H1 (cell line): Measurements from ENCODE around the gene POLR3K. TPM values are rescaled to one million over a fixed set of nuclear protein-coding genes. Genes with fewer than 3 reads are reported as not detected.
A peak's percentile ranks its signal among the peaks of the same experiment; 100 is the strongest.

Source experiments
- CTCF ChIA-PET: fragments of 300-600 bp; sonication (Branson Sonifier 250); formaldehyde crosslinking; loops from one replicate; lab custom pipeline; 2021; ENCODE audit not compliant: partially characterized antibody; lab: Charles Lee
- POLR2A ChIA-PET: fragments of 300-600 bp; sonication (Branson Sonifier 250); formaldehyde crosslinking; loops from one replicate; lab custom pipeline; 2021; ENCODE audit warnings: inconsistent platforms; ENCODE audit not compliant: partially characterized antibody; lab: Charles Lee
- DNase-seq, 2 experiments: peaks; one replicate each; pipeline versions ENCODE4 v3.0.0 to v3.0.0-alpha.2; 2010 to 2022; ENCODE audit warnings: low spot score in 2 of 2, low read depth in 1 of 2, mixed read lengths in 1 of 2
- FAIRE-seq: peaks from 2 replicates; lab custom pipeline; 2011; peaks lifted over from hg19 to GRCh38; lab: Jason Lieb, UNC
- H2AFZ ChIP-seq: 2 replicates; pipeline ENCODE4 v1.8.1; 2012; ENCODE audit warnings: low read length, inconsistent platforms
- H2AK5ac ChIP-seq: 2 replicates; pipeline ENCODE4 v1.6.1; 2013; ENCODE audit warnings: low read depth, low read length
- H2BK120ac ChIP-seq: replicated peaks from 2 replicates; pipeline ENCODE3; 2013; ENCODE audit warnings: low read depth, low read length, inconsistent platforms
- H2BK12ac ChIP-seq: 2 replicates; pipeline ENCODE4 v1.6.1; 2013; ENCODE audit warnings: low read depth, low read length
- H2BK15ac ChIP-seq: 2 replicates; pipeline ENCODE4 v1.6.1; 2013; ENCODE audit warnings: low read length
- H2BK20ac ChIP-seq: 2 replicates; pipeline ENCODE4 v1.6.1; 2013; ENCODE audit warnings: low read length
- H2BK5ac ChIP-seq: 2 replicates; pipeline ENCODE4 v1.6.1; 2013; ENCODE audit warnings: low read depth, low read length
- H3K14ac ChIP-seq: 2 replicates; pipeline ENCODE4 v1.6.1; 2013; ENCODE audit warnings: inconsistent platforms; ENCODE audit not compliant: insufficient read length
- H3K18ac ChIP-seq: 2 replicates; pipeline ENCODE4 v1.6.1; 2013; ENCODE audit warnings: low read length; ENCODE audit errors: extremely low read depth
- H3K23ac ChIP-seq: 2 replicates; pipeline ENCODE4 v1.6.1; 2013; ENCODE audit warnings: inconsistent platforms; ENCODE audit not compliant: insufficient read length
- H3K23me2 ChIP-seq: 2 replicates; pipeline ENCODE4 v1.6.1; 2013; ENCODE audit warnings: low read depth, low read length
- H3K27ac ChIP-seq: 2 replicates; pipeline ENCODE4 v1.6.1; 2011; ENCODE audit warnings: low read depth, low read length, inconsistent platforms
- H3K27me3 ChIP-seq, 4 experiments: replicated peaks in 1 of 4; 1 replicate in 1 of 4; 2 replicates in 3 of 4; pipeline versions ENCODE4 v1.6.1 to v1.8.1; 2011 to 2013; ENCODE audit warnings: low read length in 3 of 4, mild to moderate bottlenecking in 3 of 4, inconsistent platforms in 2 of 4, mixed read lengths in 2 of 4, moderate library complexity in 1 of 4; ENCODE audit not compliant: control insufficient read depth in 3 of 4, insufficient read depth in 3 of 4; ENCODE audit errors: extremely low read depth in 1 of 4
- H3K36me3 ChIP-seq, 4 experiments: 2 replicates each; pipeline versions ENCODE4 v1.6.1 to v1.8.1; 2011 to 2013; ENCODE audit warnings: mild to moderate bottlenecking in 4 of 4, low read length in 3 of 4, moderate library complexity in 2 of 4, control low read depth in 1 of 4, inconsistent platforms in 1 of 4; ENCODE audit not compliant: insufficient read depth in 4 of 4, control insufficient read depth in 2 of 4
- H3K4ac ChIP-seq: replicated peaks from 2 replicates; pipeline ENCODE3; 2013; ENCODE audit warnings: low read length, low read depth, mixed read lengths, inconsistent platforms; ENCODE audit not compliant: insufficient read length
- H3K4me1 ChIP-seq, 4 experiments: replicated peaks in 1 of 4; 1 replicate in 1 of 4; 2 replicates in 3 of 4; pipeline versions ENCODE4 v1.6.1 to v1.8.1; 2011 to 2013; ENCODE audit warnings: low read length in 3 of 4, inconsistent platforms in 2 of 4, mixed read lengths in 1 of 4; ENCODE audit not compliant: insufficient read depth in 4 of 4, control insufficient read depth in 3 of 4
- H3K4me2 ChIP-seq, 2 experiments: 2 replicates each; pipeline versions ENCODE4 v1.6.1 to v1.8.1; 2011 to 2013; ENCODE audit warnings: low read depth in 2 of 2, low read length in 2 of 2, control low read depth in 1 of 2, inconsistent platforms in 1 of 2, mild to moderate bottlenecking in 1 of 2; ENCODE audit not compliant: insufficient read depth in 1 of 2
- H3K4me3 ChIP-seq, 4 experiments: fragments of 200-600, 300-600 bp in 1 of 4; sonication (generic), shearing (Covaris generic), sonication (Bioruptor Twin) in 1 of 4; 2 replicates each; pipeline versions ENCODE4 v1.5.1 to v1.8.1; 2011 to 2016; ENCODE audit warnings: low read length in 4 of 4, low read depth in 3 of 4, control low read depth in 2 of 4, inconsistent platforms in 2 of 4, mild to moderate bottlenecking in 2 of 4, mixed read lengths in 1 of 4, moderate library complexity in 1 of 4; ENCODE audit not compliant: insufficient read depth in 2 of 4; ENCODE audit errors: extremely low read depth in 1 of 4
- H3K56ac ChIP-seq: replicated peaks from 2 replicates; pipeline ENCODE3; 2013; ENCODE audit warnings: low read depth, mild to moderate bottlenecking, mixed read lengths, low read length, inconsistent platforms; ENCODE audit not compliant: insufficient read length
- H3K79me1 ChIP-seq: 2 replicates; pipeline ENCODE4 v1.6.1; 2013; ENCODE audit warnings: low read depth, low read length, control low read depth
- H3K79me2 ChIP-seq, 2 experiments: 2 replicates each; pipeline versions ENCODE4 v1.6.1 to v1.8.1; 2012 to 2013; ENCODE audit warnings: low read length in 2 of 2, mild to moderate bottlenecking in 2 of 2, inconsistent platforms in 1 of 2; ENCODE audit not compliant: insufficient read depth in 2 of 2, control insufficient read depth in 1 of 2
- H3K9ac ChIP-seq, 4 experiments: replicated peaks in 1 of 4; 1 replicate in 1 of 4; 2 replicates in 3 of 4; pipeline versions ENCODE4 v1.6.1 to v1.8.1; 2011 to 2013; ENCODE audit warnings: low read depth in 3 of 4, low read length in 3 of 4, control low read depth in 2 of 4, mild to moderate bottlenecking in 2 of 4, moderate library complexity in 2 of 4, inconsistent platforms in 1 of 4; ENCODE audit errors: extremely low read depth in 1 of 4
- H3K9me3 ChIP-seq, 2 experiments: 2 replicates each; pipeline versions ENCODE4 v1.6.1 to v1.8.1; 2012 to 2013; ENCODE audit warnings: mild to moderate bottlenecking in 2 of 2, moderate library complexity in 2 of 2, control low read depth in 1 of 2, inconsistent platforms in 1 of 2, low read depth in 1 of 2, low read length in 1 of 2, mixed read lengths in 1 of 2; ENCODE audit not compliant: insufficient read depth in 2 of 2
- H4K20me1 ChIP-seq, 2 experiments: replicated peaks in 1 of 2; 2 replicates each; pipeline versions ENCODE3 to v1.8.1; 2011 to 2013; ENCODE audit warnings: inconsistent platforms in 2 of 2, low read length in 2 of 2, mild to moderate bottlenecking in 1 of 2; ENCODE audit not compliant: insufficient read depth in 2 of 2, control insufficient read depth in 1 of 2
- H4K5ac ChIP-seq: 2 replicates; pipeline ENCODE4 v1.6.1; 2013; ENCODE audit warnings: low read length, low read depth, mixed read lengths, inconsistent platforms; ENCODE audit not compliant: insufficient read length
- H4K8ac ChIP-seq: 2 replicates; pipeline ENCODE4 v1.8.0; 2013; ENCODE audit warnings: mild to moderate bottlenecking, moderate library complexity, low read length, inconsistent platforms; ENCODE audit not compliant: insufficient read depth; ENCODE audit errors: extremely low read depth
- H4K91ac ChIP-seq: replicated peaks from 2 replicates; pipeline ENCODE3; 2013; ENCODE audit warnings: low read length, mixed read lengths, inconsistent platforms; ENCODE audit not compliant: insufficient read length
- CHD1 ChIP-seq: IDR thresholded peaks from 2 replicates; pipeline ENCODE4 v1.6.1; 2012; ENCODE audit warnings: low read depth, low read length, improper control_type of control experiment
- EZH2 ChIP-seq: fragments of 200-600 bp; sonication (generic); IDR thresholded peaks from 2 replicates; pipeline ENCODE4 v1.7.1; 2012; ENCODE audit warnings: low read depth, mild to moderate bottlenecking, moderate library complexity, low read length, inconsistent platforms; ENCODE audit not compliant: severe bottlenecking
- HDAC6 ChIP-seq: IDR thresholded peaks from one replicate; pipeline ENCODE4 v1.7.1; 2012; ENCODE audit warnings: low read depth, mild to moderate bottlenecking, inconsistent platforms, low read length, moderate library complexity
- MAX ChIP-seq: IDR thresholded peaks from 2 replicates; pipeline ENCODE4 v1.6.1; 2012; ENCODE audit warnings: inconsistent platforms
- POLR2AphosphoS5 ChIP-seq: IDR thresholded peaks from 2 replicates; pipeline ENCODE4 v1.6.1; 2011; ENCODE audit warnings: low read depth, low read length
- RFX5 ChIP-seq: IDR thresholded peaks from 2 replicates; pipeline ENCODE4 v1.6.1; 2011; ENCODE audit warnings: low read depth, low read length, improper control_type of control experiment, borderline replicate concordance
- RNF2 ChIP-seq: fragments of 200-900, 300-1000 bp; sonication (generic); IDR thresholded peaks from 2 replicates; pipeline ENCODE4 v1.7.1; 2016; ENCODE audit warnings: borderline replicate concordance, low read depth, mild to moderate bottlenecking, antibody characterized with exemption, low read length; ENCODE audit not compliant: poor library complexity, severe bottlenecking; ENCODE audit errors: missing control alignments
- SP2 ChIP-seq: IDR thresholded peaks from 2 replicates; pipeline ENCODE4 v1.6.1; 2012; ENCODE audit warnings: mild to moderate bottlenecking, low read length, inconsistent platforms
- SRF ChIP-seq: IDR thresholded peaks from 2 replicates; pipeline ENCODE4 v1.6.1; 2011; ENCODE audit warnings: mild to moderate bottlenecking, low read depth, low read length, moderate library complexity
- TCF12 ChIP-seq: IDR thresholded peaks from 2 replicates; pipeline ENCODE4 v1.6.1; 2011; ENCODE audit warnings: low read depth, mild to moderate bottlenecking, low read length
- TEAD4 ChIP-seq: IDR thresholded peaks from 2 replicates; pipeline ENCODE4 v1.6.1; 2012; ENCODE audit warnings: low read depth, low read length, inconsistent platforms, mixed read lengths
- whole genome bisulfite sequencing, 2 experiments: shearing (Covaris generic) in 1 of 2; methylation state at CpG; one replicate each; pipeline versions ENCODE4 v1.1.6 to v1.1.7; 2013 to 2015; ENCODE audit warnings: low lambda C conversion rate in 2 of 2, mixed read lengths in 2 of 2, inconsistent platforms in 1 of 2, low coverage in 1 of 2, missing lambda C conversion rate in 1 of 2; ENCODE audit not compliant: insufficient replicate concordance in 2 of 2, insufficient coverage in 1 of 2, insufficient read length in 1 of 2; ENCODE audit errors: extremely low coverage in 1 of 2, missing lambda C conversion rate in 1 of 2; 5-methylcytosine and 5-hydroxymethylcytosine counted together
- polyA plus RNA-seq, 7 experiments: library from polyadenylated mRNA; depleted of rRNA in 3 of 7; stranded (reverse) in 5 of 7; unstranded in 2 of 7; fragments of >200 nt in 5 of 7; fragments of 200-250 nt in 2 of 7; gene quantifications; 1 replicate in 5 of 7; 2 replicates in 1 of 7; 4 replicates in 1 of 7; pipeline versions ENCODE4 v1.2.1 to v1.2.3, GENCODE V29; 2011 to 2013; ENCODE audit warnings: missing spikeins in 2 of 7, mixed read lengths in 2 of 7
- total RNA-seq: library from RNA; stranded (reverse); fragmentation: NEBNext Ultra II Directional; extraction: Animal tissue kit (Norgen Biotek cat#: 25700); gene quantifications from 2 replicates; pipeline ENCODE4 v1.2.1, GENCODE V29; 2021

Gene POLR3K
- total and polyA plus RNA-seq, 2 of the 8 experiments (the other 6 are each of a cell fraction or from before 2014, with no cell fraction given), result 45.4 to 80.5 TPM

GRCh38 chr16:79151-80054, 26.0 kb upstream of the POLR3K start:
- H3K14ac ChIP-seq, result no peak overlapping the region
- H3K36me3 ChIP-seq, result peaks cover 0 to 2% (median 0%) of the 10 kb centered on the region in 4 experiments; a peak in 1 of 8 replicates
- H3K4me3 ChIP-seq, result 0 out of 8 replicates have a peak overlapping the region, but pooled peaks of 1 of the 4 experiments have one; percentile 61
- peak overlapping the region; percentile 92 to 95; a peak in 3 of 4 replicates for H3K4me2 ChIP-seq
- H2BK20ac ChIP-seq, result no peak overlapping the region
- no peak overlapping the region for H4K91ac ChIP-seq
- H4K8ac ChIP-seq, result no peak overlapping the region
- H4K20me1 ChIP-seq, result peaks cover 2 to 5% of the 10 kb centered on the region in 2 experiments
- H4K5ac ChIP-seq, result no peak overlapping the region
- H3K79me2 ChIP-seq, result no peaks in the 10 kb centered on the region
- H3K18ac ChIP-seq, result no peak overlapping the region
- FAIRE-seq (no peak), DNase-seq (no peak)
- no peak overlapping the region for H2BK5ac ChIP-seq
- no peak overlapping the region for H2BK12ac ChIP-seq
- H2BK15ac ChIP-seq, result no peak overlapping the region
- no peak overlapping the region for H3K4ac ChIP-seq
- H2BK120ac ChIP-seq, result no peak overlapping the region
- H3K9ac ChIP-seq, result no peak overlapping the region
- 85% methylated on average over 32 of the region's 32 CpGs; no CpG with 5 or more reads in 1 of the 2 experiments for whole genome bisulfite sequencing, 2 experiments
- POLR2A ChIA-PET, result interaction anchor here (1.0 to 3.2 kb wide), 7 partner anchors 9 to 26 kb away, joined by 3 to 19 read pairs (median 3); partner anchors contain the start of genes POLR3K and SNRNP25
- peaks cover 15% of the 10 kb centered on the region; the same call in 1 of the 2 replicates for H3K23me2 ChIP-seq
- peaks cover 0 to 4% (median 2%) of the 10 kb centered on the region in 4 experiments; a peak in 3 of 7 replicates for H3K27me3 ChIP-seq
- no peaks in the 10 kb centered on the region for H3K79me1 ChIP-seq
- no peak overlapping the region for H3K56ac ChIP-seq
- H2AK5ac ChIP-seq, result no peak overlapping the region
- no peak overlapping the region for H3K23ac ChIP-seq
- no peaks in the 10 kb centered on the region for H3K9me3 ChIP-seq
- H3K4me1 ChIP-seq, result peaks cover 6 to 47% (median 28%) of the 10 kb centered on the region in 4 experiments
- CTCF ChIA-PET, result interaction anchor here (1.0 to 25.7 kb wide), 4 partner anchors 10 to 102 kb away, joined by 3 to 856 read pairs (median 20); partner anchors contain the start of gene RHBDF1
- H2AFZ ChIP-seq, result no peak overlapping the region
- H3K27ac ChIP-seq, result no peak overlapping the region
- no peak for TF ChIP-seq POLR2AphosphoS5
- TF ChIP-seq MAX, result no peak
- no peak for TF ChIP-seq EZH2
- TF ChIP-seq TEAD4, result no peak
- TF ChIP-seq CHD1, result no peak
- TF ChIP-seq HDAC6, result no peak
- no peak for TF ChIP-seq SP2
- no peak for TF ChIP-seq RFX5
- no peak for TF ChIP-seq RNF2
- no peak for TF ChIP-seq SRF
- TF ChIP-seq TCF12, result no peak
